Choroid plexus epithelial cell (primary cell): ENCODE measurements around the gene AGPAT2.

Experiments used
- DNase-seq: peaks from one replicate; pipeline ENCODE4 v3.0.0-alpha.2; 2010; ENCODE audit warnings: low read depth
- H3K4me3 ChIP-seq: 2 replicates; pipeline ENCODE4 v1.5.1; 2011; ENCODE audit warnings: low read depth, mild to moderate bottlenecking, control low read depth, low read length, moderate library complexity
- CTCF ChIP-seq: conservative IDR thresholded peaks from 2 replicates; pipeline ENCODE4 v1.5.1; 2011; ENCODE audit warnings: low read depth, mild to moderate bottlenecking, control low read depth, inconsistent platforms, low read length, moderate library complexity

The AGPAT2 gene

DNA sequence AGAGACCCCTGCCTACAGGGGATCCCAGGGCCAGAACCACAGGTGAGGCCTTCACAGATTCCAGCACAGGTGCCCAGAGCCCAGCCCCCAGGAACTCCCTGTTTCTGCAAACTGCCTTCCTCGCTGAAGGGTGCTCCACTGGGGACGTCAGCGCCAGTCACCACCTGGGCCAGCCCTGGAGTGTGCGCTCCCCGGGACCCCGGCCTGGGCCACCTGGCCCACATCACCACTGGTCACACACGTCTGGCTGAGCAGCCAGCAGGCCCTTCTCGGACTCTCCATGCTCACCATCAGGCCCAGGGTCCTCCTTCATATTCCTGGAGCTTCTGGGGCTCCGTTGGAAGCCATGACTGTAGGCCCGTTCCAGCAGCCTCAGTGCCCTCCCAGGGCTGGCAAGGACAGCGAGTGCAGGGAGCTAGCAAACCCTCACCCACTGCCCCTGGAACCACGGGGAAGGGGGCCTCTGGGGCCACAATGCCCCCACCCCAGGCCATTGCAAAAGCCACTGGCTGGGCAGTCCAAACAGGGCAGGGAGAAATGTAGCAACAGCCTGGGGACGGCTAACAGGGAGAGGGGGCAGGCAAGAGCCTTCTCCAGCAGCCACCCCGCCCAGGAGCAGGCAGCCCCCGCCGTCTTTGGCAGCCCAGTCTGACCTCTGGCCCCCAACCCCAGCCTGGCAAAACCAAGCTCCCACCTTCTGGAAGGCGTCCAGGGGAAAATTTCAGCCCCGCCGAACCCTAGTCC, 1.3 kb downstream of the AGPAT2 start:
- DNase-seq = no peak
- peak overlapping the region; percentile 65 for H3K4me3 ChIP-seq
- peak; percentile 24 for TF ChIP-seq CTCF

- no peak overlapping the region for H3K4me3 ChIP-seq
- no peak for DNase-seq
Observed at GRCh38 chr9:136685216-136685615, 2.0 kb downstream of the AGPAT2 start.

DNA sequence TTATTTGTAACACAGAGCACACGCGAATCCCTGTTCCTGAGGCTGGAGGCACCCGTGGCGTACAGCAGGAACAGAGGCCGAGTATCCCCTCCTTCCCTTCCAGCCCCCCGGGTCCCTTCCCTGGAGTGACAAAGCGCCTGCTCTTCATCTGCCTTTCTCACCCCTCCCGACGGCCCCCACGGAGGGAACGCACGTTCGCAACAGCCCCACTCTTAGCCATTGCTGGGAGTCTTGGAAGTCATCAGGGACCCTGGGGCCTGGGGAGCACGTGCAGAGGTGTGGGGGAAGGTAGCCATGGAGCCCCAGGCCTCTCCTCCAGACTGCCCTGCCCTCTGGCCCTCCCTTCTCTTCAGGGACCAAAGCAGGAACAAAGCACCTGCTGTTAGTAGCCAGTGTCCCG, 2.5 kb downstream of the AGPAT2 start:
- no peak for TF ChIP-seq CTCF
- DNase-seq = no peak
- H3K4me3 ChIP-seq = no peak overlapping the region

More at GRCh38 chr9:136685216-136685615, 2.0 kb downstream of the AGPAT2 start:
- no peak for TF ChIP-seq CTCF

DNA sequence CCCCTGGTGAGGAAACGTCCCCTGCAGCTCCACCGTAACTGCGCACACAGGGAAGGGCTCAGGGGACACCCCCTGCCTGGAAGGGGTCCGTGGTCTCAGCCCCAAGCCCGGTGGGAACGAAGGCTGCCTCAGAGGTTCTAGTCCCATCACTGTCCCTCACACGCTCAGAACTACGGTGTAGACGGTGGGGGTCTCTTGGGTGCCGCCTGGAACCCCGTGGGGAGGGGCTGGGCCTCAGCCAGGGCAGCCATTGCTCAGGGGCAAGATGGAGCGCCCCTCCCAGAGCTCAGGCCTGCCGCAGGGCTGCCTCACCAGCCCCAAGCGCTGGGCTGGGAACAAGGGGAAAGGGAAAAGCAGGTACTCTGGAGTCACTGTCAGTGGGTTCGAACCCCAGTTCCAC, 2.9 kb downstream of the AGPAT2 start:
- no peak for TF ChIP-seq CTCF
- DNase-seq = no peak
- H3K4me3 ChIP-seq = no peak overlapping the region

GRCh38 chr9:136683755-136684154, 3.5 kb downstream of the AGPAT2 start:
- DNase-seq = no peak
- H3K4me3 ChIP-seq = no peak overlapping the region
- no peak for TF ChIP-seq CTCF

DNA sequence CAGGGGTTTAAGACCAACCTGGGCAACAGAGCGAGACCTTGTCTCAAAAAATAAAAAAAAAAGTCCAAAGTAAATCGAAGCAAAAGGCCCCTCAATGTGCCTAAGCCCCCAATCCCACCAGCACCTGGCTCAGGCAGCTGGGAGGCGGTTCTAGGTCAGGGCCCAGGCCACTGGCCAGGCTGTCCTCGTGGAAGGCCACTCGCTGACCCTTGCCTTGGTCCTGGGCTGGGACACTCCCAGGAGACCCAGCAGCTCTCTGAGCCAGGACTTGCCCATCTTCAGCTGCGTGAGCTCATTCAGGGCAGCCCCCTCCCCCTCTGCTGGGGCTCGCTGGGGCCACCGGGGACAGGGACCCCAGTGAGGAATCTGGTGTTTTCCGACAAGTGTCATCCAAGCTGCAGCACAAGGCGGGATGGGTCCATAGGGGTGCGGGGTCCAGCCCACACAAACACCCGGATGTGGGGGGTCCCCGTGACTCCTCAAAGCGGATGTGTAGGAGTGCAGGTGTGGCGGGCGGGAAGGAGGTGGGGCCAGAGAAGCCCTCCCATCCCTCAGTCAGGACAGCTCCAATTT, 4.0 kb downstream of the AGPAT2 start:
- H3K4me3 ChIP-seq = no peak overlapping the region
- DNase-seq = no peak
- no peak for TF ChIP-seq CTCF

- no peak for TF ChIP-seq CTCF
- no peak for DNase-seq
- no peak overlapping the region for H3K4me3 ChIP-seq
Observed at GRCh38 chr9:136682710-136683109, 4.5 kb downstream of the AGPAT2 start.
